AG04450 (cell line): ENCODE measurements around the gene PRR7. TPM values are rescaled to one million over a fixed set of nuclear protein-coding genes. Genes with fewer than 3 reads are reported as not detected.

Experiments used
- CTCF ChIA-PET: fragments of 300-600, 350-600 bp; formaldehyde crosslinking; extraction: SDS; loops from one replicate; lab custom pipeline; 2022; ENCODE audit warnings: antibody characterized with exemption, inconsistent platforms; lab: Charles Lee
- POLR2A ChIA-PET: fragments of 350-600 bp; formaldehyde crosslinking; extraction: SDS; loops from one replicate; lab custom pipeline; 2021; ENCODE audit warnings: antibody characterized with exemption, inconsistent platforms; lab: Yijun Ruan, JAX
- DNase-seq: peaks from one replicate; pipeline ENCODE4 v3.0.0-alpha.2; 2011; ENCODE audit warnings: low read depth, low spot score
- H3K27ac ChIP-seq: one replicate; pipeline ENCODE4 v1.5.1; 2012; ENCODE audit warnings: low read depth, low read length, control low read depth
- H3K27me3 ChIP-seq: one replicate; pipeline ENCODE4 v1.6.0; 2012; ENCODE audit warnings: low read length; ENCODE audit not compliant: control insufficient read depth, insufficient read depth
- H3K4me3 ChIP-seq: 2 replicates; pipeline ENCODE4 v1.5.1; 2011; ENCODE audit warnings: mild to moderate bottlenecking, low read depth, low read length, control low read depth
- H3K9me3 ChIP-seq: 2 replicates; pipeline ENCODE4 v1.5.1; 2012; ENCODE audit warnings: low read length; ENCODE audit not compliant: control insufficient read depth, insufficient read depth
- CTCF ChIP-seq: IDR thresholded peaks from 2 replicates; pipeline ENCODE4 v1.5.1; 2011; ENCODE audit warnings: low read depth, low read length, control low read depth, inconsistent platforms
- polyA plus RNA-seq: library from polyadenylated mRNA; depleted of rRNA; stranded (reverse); fragments of >200 nt; gene quantifications from 2 replicates; pipeline ENCODE4 v1.2.3, GENCODE V29; 2011

Gene PRR7
- polyA plus RNA-seq, 1 experiment, result 1.0 TPM

- no peaks in the 10 kb centered on the region; the same call in 1 of the 2 replicates for H3K9me3 ChIP-seq
- H3K27me3 ChIP-seq, result no peaks in the 10 kb centered on the region
- no peak overlapping the region for H3K27ac ChIP-seq
- ChIA-PET CTCF (interaction anchor here (1.1 kb wide), 1 partner anchor 50 kb away, joined by 3 read pairs; no protein-coding TSS in a partner anchor), POLR2A (interaction anchor here (0.6 kb wide), 1 partner anchor 12 kb away, joined by 3 read pairs; no protein-coding TSS in a partner anchor)
- TF ChIP-seq CTCF, result no peak
- no peak overlapping the region for H3K4me3 ChIP-seq
- no peak for DNase-seq
Observed at GRCh38 chr5:177440211-177440989, 6.2 kb upstream of the PRR7 start.

- CTCF ChIA-PET, result interaction anchor here (0.6 to 1.1 kb wide), 3 partner anchors 24 to 50 kb away, joined by 3 to 4 read pairs (median 3); no protein-coding TSS in a partner anchor
- Histone ChIP-seq H3K27ac (no peak overlapping the region), H3K27me3 (no peaks in the 10 kb centered on the region), H3K4me3 (no peak overlapping the region), H3K9me3 (no peaks in the 10 kb centered on the region)
- TF ChIP-seq CTCF, result no peak
- DNase-seq, result no peak
- POLR2A ChIA-PET, result interaction anchor here (0.6 kb wide), 1 partner anchor 14 kb away, joined by 3 read pairs; no protein-coding TSS in a partner anchor
Observed at GRCh38 chr5:177440990-177441780, 5.4 kb upstream of the PRR7 start.

DNA sequence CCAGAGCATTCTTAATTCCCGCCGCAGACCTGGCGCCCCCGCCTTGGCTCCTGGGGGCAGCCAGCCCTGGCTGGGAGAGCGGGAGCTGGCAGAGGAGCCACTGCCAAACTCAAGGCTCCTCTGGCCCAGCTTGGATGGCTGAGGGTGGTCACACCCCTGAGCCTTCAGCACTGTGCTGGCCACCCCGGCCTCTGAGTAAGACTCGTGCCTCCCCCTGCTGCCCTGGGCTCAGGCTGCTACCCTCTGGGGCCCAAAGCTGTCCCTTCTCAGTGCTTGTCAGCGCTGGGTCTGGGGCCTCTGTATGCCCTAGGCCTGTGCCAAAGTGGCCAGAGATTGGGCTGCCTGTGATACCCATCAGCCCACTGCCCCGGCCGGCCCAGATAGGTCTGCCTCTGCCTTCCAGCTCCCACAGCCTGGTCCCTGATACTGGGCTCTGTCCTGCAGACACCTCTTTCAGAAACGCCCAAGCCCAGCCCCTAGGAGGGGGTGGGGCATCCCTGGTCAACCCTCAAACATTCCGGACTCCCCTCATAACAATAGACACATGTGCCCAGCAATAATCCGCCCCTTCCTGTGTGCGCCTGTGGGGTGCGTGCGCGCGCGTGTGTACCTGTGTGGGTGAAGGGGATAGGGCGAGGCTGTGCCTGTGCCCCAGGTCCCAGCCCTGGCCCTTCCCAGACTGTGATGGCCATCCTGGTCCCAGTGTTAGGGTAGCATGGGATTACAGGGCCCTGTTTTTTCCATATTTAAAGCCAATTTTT, 4.4 kb upstream of the PRR7 start:
- CTCF ChIA-PET, result interaction anchor here (0.9 to 15.6 kb wide), 2 partner anchors 38 to 53 kb away, joined by 4 to 205 read pairs; no protein-coding TSS in a partner anchor
- H3K27ac ChIP-seq, result no peak overlapping the region
- no peaks in the 10 kb centered on the region for H3K9me3 ChIP-seq
- POLR2A ChIA-PET, result interaction anchor here (0.6 kb wide), 1 partner anchor 27 kb away, joined by 6 read pairs; no protein-coding TSS in a partner anchor
- no peak for DNase-seq
- no peak overlapping the region for H3K4me3 ChIP-seq
- no peak for TF ChIP-seq CTCF
- no peaks in the 10 kb centered on the region for H3K27me3 ChIP-seq

- POLR2A ChIA-PET, result interaction anchor here (0.6 to 1.3 kb wide), 4 partner anchors 9 to 28 kb away, joined by 3 to 12 read pairs (median 5); partner anchors contain the start of gene GRK6
Observed at GRCh38 chr5:177443144-177443983, 3.2 kb upstream of the PRR7 start.

More at GRCh38 chr5:177443144-177443983, 3.2 kb upstream of the PRR7 start:
- H3K27ac ChIP-seq, result no peak overlapping the region
- no peak for DNase-seq
- no peaks in the 10 kb centered on the region for H3K9me3 ChIP-seq
- no peak for TF ChIP-seq CTCF
- CTCF ChIA-PET, result interaction anchor here (15.6 kb wide), 1 partner anchor 54 kb away, joined by 205 read pairs; no protein-coding TSS in a partner anchor
- no peak overlapping the region for H3K4me3 ChIP-seq
- H3K27me3 ChIP-seq, result no peaks in the 10 kb centered on the region
